ENCODE results near the gene WWC1.

- TF ChIP-seq GATA2 (IDR thresholded peaks at IDR 0.05; ENCODE audit: low read depth, low read length): no peak
- TF ChIP-seq GATA3 (IDR thresholded peaks at IDR 0.05; ENCODE audit: low read depth, low read length): no peak
Measured at GRCh38 chr5:168342151-168342825, 50.8 kb downstream of the WWC1 start.

All from SH-SY5Y (cell line).